Measurements from ENCODE around the gene SH3PXD2A. TPM values are rescaled to one million over a fixed set of nuclear protein-coding genes. Genes with fewer than 3 reads are reported as not detected.

The SH3PXD2A gene
- total and polyA plus RNA-seq, 9 of the 15 experiments (the other 6 are each of a cell fraction or from before 2014, with no cell fraction given) = 0.41 to 9.3 (median 2.5) TPM

DNA sequence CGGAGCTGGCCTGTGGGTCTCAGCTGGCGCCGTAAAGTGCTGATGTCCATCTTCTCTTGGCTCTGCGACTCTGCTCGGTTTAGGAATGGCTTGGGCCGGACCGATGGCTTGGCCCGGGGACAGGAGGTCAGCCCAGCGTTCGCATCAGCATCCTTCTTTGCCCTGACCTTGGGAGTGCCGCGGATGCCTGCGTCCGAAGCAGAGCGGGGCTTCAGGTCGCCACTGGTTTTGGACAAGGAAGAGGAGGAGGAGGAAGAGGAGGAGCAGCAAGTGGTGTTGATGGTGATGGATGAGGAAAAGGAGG lies 252.6 kb downstream of the SH3PXD2A start:
- Histone ChIP-seq H3K27me3 (ENCODE audit: control insufficient read depth in 2 of 2, insufficient read depth in 2 of 2, low read length in 2 of 2) (no peaks in the 10 kb centered on the region), H3K27ac (ENCODE audit: extremely low read depth, low read depth, low read length) (no peak overlapping the region), H3K9me3 (replicated peaks; ENCODE audit: control insufficient read depth, insufficient read depth, low read depth, low read length) (no peaks in the 10 kb centered on the region), H3K4me2 (ENCODE audit: insufficient read depth, low read length) (no peak overlapping the region), H3K9ac (ENCODE audit: insufficient read depth in 1 of 2, low read depth in 2 of 2, low read length in 2 of 2) (no peak overlapping the region), H3K36me3 (ENCODE audit: control insufficient read depth, insufficient read depth, low read length) (peaks cover 9% of the 10 kb centered on the region; the same call in 2 of the 3 replicates), H4K20me1 (replicated peaks; ENCODE audit: control insufficient read depth, insufficient read depth, low read length) (no peaks in the 10 kb centered on the region), H3K9me1 (ENCODE audit: control insufficient read depth, insufficient read depth, low read length) (no peaks in the 10 kb centered on the region), H3K4me3 (no peak overlapping the region), H3K4me1 (replicated peaks in 1 of 2; ENCODE audit: control insufficient read depth in 2 of 2, insufficient read depth in 2 of 2, low read length in 2 of 2) (no peaks in the 10 kb centered on the region; a peak in 1 of 5 replicates), H3K79me2 (ENCODE audit: control insufficient read depth, insufficient read depth, low read length) (no peaks in the 10 kb centered on the region), H2AFZ (ENCODE audit: low read depth, low read length) (no peak overlapping the region)
- BruUV-seq (replicated peaks) = no TSS peak
- intact Hi-C loops (cut with micrococcal nuclease) (no loop called here), in situ Hi-C loops (cut with MboI) (loop anchor here (5.0 kb wide), 1 partner anchor 84 kb away; no protein-coding TSS in a partner anchor)
- ChIA-PET POLR2A (no interaction called here), CTCF (ENCODE audit: low intra/inter-chr PET ratio) (no interaction called here)
- WGBS (ENCODE audit: insufficient coverage, low coverage, missing lambda C conversion rate) = 98% methylated on average over 8 of the region's 16 CpGs
- no peak for TF ChIP-seq TEAD1 (CRISPR knock-in tag; IDR thresholded peaks at IDR 0.05)
- no peak for FAIRE-seq
- no peak for DNase-seq (ENCODE audit: extremely low read depth in 1 of 4, low spot score in 3 of 4)
- no peak for ATAC-seq

DNA sequence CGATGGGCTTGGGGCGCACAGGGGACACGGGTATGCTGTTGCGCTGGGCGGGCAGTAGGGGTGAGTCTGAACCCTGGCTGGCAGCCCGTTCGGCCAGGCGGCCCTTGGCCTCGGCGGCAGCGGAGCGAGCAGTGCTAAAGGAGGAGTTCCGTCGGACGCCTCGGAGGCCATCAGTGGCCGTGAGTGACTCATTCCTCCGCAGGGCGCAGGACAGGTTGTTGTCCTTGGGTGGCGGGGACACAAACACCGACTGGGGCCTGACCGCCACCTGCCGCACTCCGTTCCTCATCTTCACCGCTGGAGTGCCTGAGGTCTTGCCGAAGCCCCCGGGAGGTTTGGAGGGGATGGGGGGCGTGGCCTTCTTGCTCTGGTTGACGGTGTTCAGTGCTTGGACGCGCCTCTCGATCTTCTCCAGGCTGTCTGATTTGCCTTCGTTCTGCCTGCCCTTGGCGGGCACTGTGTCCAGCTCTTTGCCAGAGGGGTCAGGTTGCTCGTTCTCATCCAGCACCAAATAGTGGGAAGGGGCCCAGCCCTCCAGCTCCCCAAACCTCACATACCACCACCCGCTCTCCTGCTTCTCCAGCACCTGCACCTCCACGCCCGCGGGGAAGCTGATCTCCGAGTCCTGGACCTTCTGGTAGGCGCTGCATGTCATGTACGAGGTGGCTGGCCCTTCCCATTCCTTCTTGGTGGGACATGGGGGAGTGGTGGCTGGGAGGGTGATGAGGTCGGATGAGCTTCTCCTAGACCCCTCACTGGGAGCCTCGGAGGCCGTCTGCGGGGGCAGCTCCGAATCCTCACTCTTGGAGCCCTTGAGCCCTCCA lies 253.1 kb downstream of the SH3PXD2A start:
- Histone ChIP-seq H3K9me3 (replicated peaks; ENCODE audit: control insufficient read depth, insufficient read depth, low read depth, low read length) (no peaks in the 10 kb centered on the region), H4K20me1 (replicated peaks; ENCODE audit: control insufficient read depth, insufficient read depth, low read length) (no peaks in the 10 kb centered on the region), H3K4me1 (replicated peaks in 1 of 2; ENCODE audit: control insufficient read depth in 2 of 2, insufficient read depth in 2 of 2, low read length in 2 of 2) (no peaks in the 10 kb centered on the region; a peak in 1 of 5 replicates), H3K27me3 (ENCODE audit: control insufficient read depth in 2 of 2, insufficient read depth in 2 of 2, low read length in 2 of 2) (no peaks in the 10 kb centered on the region), H3K36me3 (ENCODE audit: control insufficient read depth, insufficient read depth, low read length) (peaks cover 9% of the 10 kb centered on the region; the same call in 2 of the 3 replicates), H3K9me1 (ENCODE audit: control insufficient read depth, insufficient read depth, low read length) (no peaks in the 10 kb centered on the region), H3K27ac (ENCODE audit: extremely low read depth, low read depth, low read length) (no peak overlapping the region), H3K4me3 (no peak overlapping the region), H3K79me2 (ENCODE audit: control insufficient read depth, insufficient read depth, low read length) (no peaks in the 10 kb centered on the region), H2AFZ (ENCODE audit: low read depth, low read length) (no peak overlapping the region), H3K9ac (ENCODE audit: insufficient read depth in 1 of 2, low read depth in 2 of 2, low read length in 2 of 2) (no peak overlapping the region), H3K4me2 (ENCODE audit: insufficient read depth, low read length) (no peak overlapping the region)
- no peak for ATAC-seq
- in situ Hi-C loops (cut with MboI) (loop anchor here (5.0 kb wide), 1 partner anchor 85 kb away; no protein-coding TSS in a partner anchor), intact Hi-C loops (cut with micrococcal nuclease) (no loop called here)
- FAIRE-seq = no peak
- TF ChIP-seq SMARCE1 (IDR thresholded peaks at IDR 0.05) = no peak
- TF ChIP-seq, protein P1, sequence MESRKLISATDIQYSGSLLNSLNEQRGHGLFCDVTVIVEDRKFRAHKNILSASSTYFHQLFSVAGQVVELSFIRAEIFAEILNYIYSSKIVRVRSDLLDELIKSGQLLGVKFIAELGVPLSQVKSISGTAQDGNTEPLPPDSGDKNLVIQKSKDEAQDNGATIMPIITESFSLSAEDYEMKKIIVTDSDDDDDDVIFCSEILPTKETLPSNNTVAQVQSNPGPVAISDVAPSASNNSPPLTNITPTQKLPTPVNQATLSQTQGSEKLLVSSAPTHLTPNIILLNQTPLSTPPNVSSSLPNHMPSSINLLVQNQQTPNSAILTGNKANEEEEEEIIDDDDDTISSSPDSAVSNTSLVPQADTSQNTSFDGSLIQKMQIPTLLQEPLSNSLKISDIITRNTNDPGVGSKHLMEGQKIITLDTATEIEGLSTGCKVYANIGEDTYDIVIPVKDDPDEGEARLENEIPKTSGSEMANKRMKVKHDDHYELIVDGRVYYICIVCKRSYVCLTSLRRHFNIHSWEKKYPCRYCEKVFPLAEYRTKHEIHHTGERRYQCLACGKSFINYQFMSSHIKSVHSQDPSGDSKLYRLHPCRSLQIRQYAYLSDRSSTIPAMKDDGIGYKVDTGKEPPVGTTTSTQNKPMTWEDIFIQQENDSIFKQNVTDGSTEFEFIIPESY (CRISPR knock-in tag; IDR thresholded peaks at IDR 0.05) = 0 out of 2 replicates have a peak, but pooled peaks have one; percentile 52
- ChIA-PET POLR2A (no interaction called here), CTCF (ENCODE audit: low intra/inter-chr PET ratio) (no interaction called here)
- BruUV-seq (replicated peaks) = no TSS peak
- DNase-seq (ENCODE audit: extremely low read depth in 1 of 4, low spot score in 3 of 4) = no peak
- 78% methylated on average over 8 of the region's 47 CpGs for WGBS (ENCODE audit: insufficient coverage, low coverage, missing lambda C conversion rate)

All from K562 (cell line).